Measurements from ENCODE around the gene PTPRG.

DNA sequence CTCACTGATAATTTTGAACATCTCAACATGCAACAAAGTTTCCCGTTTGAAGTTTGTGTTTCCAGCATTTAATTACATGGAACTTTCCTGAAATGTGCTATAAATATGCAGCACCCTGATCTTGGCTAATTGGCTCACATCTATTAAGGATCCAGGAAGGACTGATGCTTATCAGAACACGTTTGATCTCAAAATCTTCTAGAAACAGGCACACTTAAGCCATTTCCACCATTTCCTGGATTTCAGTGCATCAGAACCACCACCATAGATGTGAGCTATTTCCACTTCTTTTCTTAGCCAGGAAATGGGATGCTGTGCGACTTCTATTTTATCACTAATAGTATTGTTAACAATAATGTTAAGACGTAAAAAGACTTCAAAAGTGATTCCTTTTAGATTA lies 583.1 kb downstream of the PTPRG start:
- no peak for TF ChIP-seq EZH2 (IDR thresholded peaks at IDR 0.05; ENCODE audit: low read depth, unreplicated experiment)
- TF ChIP-seq, protein P1, sequence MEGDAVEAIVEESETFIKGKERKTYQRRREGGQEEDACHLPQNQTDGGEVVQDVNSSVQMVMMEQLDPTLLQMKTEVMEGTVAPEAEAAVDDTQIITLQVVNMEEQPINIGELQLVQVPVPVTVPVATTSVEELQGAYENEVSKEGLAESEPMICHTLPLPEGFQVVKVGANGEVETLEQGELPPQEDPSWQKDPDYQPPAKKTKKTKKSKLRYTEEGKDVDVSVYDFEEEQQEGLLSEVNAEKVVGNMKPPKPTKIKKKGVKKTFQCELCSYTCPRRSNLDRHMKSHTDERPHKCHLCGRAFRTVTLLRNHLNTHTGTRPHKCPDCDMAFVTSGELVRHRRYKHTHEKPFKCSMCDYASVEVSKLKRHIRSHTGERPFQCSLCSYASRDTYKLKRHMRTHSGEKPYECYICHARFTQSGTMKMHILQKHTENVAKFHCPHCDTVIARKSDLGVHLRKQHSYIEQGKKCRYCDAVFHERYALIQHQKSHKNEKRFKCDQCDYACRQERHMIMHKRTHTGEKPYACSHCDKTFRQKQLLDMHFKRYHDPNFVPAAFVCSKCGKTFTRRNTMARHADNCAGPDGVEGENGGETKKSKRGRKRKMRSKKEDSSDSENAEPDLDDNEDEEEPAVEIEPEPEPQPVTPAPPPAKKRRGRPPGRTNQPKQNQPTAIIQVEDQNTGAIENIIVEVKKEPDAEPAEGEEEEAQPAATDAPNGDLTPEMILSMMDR (conservative IDR thresholded peaks at IDR 0.05; ENCODE audit: low read depth in 2 of 2) = no peak

Data from GM23338 (cell line).